KMS-11 (cell line): ENCODE data around the gene ENDOU.

Experiments
- H2AFZ ChIP-seq: fragments of 200-600 bp; sonication (generic); 2 replicates; pipeline ENCODE4 v1.6.1; 2016; ENCODE audit warnings: antibody characterized with exemption, mixed run types, low read depth
- H3K27ac ChIP-seq: fragments of 200-600 bp; sonication (generic); 2 replicates; pipeline ENCODE4 v1.6.1; 2016; ENCODE audit warnings: mild to moderate bottlenecking, mixed run types
- H3K27me3 ChIP-seq: fragments of 200-600 bp; sonication (generic); 2 replicates; pipeline ENCODE4 v1.6.1; 2017; ENCODE audit warnings: mild to moderate bottlenecking, low read depth, mixed run types, moderate library complexity; ENCODE audit not compliant: insufficient read depth
- H3K36me3 ChIP-seq: fragments of 200-600 bp; sonication (generic); 2 replicates; pipeline ENCODE4 v1.6.1; 2017; ENCODE audit warnings: mild to moderate bottlenecking, mixed run types; ENCODE audit not compliant: insufficient read depth
- H3K4me1 ChIP-seq: fragments of 200-600 bp; sonication (generic); 2 replicates; pipeline ENCODE4 v1.6.1; 2016; ENCODE audit warnings: mild to moderate bottlenecking, low read depth, mixed run types; ENCODE audit not compliant: poor library complexity, severe bottlenecking
- H3K4me2 ChIP-seq: fragments of 200-600 bp; sonication (generic); 2 replicates; pipeline ENCODE4 v1.7.0; 2016; ENCODE audit warnings: mild to moderate bottlenecking, mixed run types
- H3K4me3 ChIP-seq: fragments of 200-600 bp; sonication (generic); IDR thresholded peaks from 2 replicates; pipeline ENCODE4 v1.6.1; 2017; ENCODE audit warnings: low read depth, low read length, mixed read lengths; ENCODE audit not compliant: insufficient read depth
- H3K79me2 ChIP-seq: fragments of 200-600 bp; sonication (generic); 2 replicates; pipeline ENCODE4 v1.6.1; 2016; ENCODE audit warnings: low read depth, mixed run types; ENCODE audit not compliant: insufficient read depth
- H3K9ac ChIP-seq: fragments of 200-600 bp; sonication (generic); 2 replicates; pipeline ENCODE4 v1.6.1; 2016; ENCODE audit warnings: mild to moderate bottlenecking, mixed run types
- H4K20me1 ChIP-seq: fragments of 200-600 bp; sonication (generic); 2 replicates; pipeline ENCODE4 v1.6.1; 2016; ENCODE audit warnings: mild to moderate bottlenecking, mixed run types; ENCODE audit not compliant: insufficient read depth
- TF ChIP-seq, protein P1 (sequence below): fragments of 200-600 bp; sonication (generic); conservative IDR thresholded peaks from 2 replicates; pipeline ENCODE4 v1.6.1; 2017; ENCODE audit warnings: low read depth, mild to moderate bottlenecking, antibody characterized with exemption, low read length, moderate library complexity, mixed read lengths

The ENDOU gene

DNA sequence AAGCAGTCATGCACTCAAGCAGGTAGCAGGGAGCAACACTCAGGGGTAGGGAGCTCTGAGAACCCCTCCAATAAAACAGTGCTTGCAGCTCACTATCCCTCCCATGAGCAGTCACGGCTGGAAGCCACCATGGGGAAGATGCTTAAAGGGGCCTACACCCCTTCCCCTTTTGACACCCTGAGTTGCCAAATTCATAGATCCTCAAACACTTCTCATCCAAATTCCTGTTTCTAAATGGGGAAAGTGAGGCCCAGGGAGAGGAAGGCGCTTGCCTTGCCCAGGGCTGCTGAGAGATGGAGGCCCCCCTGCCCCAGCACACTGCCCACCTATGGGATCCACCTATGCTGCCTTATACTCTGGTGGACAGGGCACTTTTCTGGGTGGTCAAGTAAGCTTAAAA is 7.2 kb upstream of the ENDOU start:
- no peak overlapping the region for H2AFZ ChIP-seq
- no peak overlapping the region for H3K27ac ChIP-seq
- H3K4me3 ChIP-seq: no peak overlapping the region
- H3K36me3 ChIP-seq: no peaks in the 10 kb centered on the region
- TF ChIP-seq, protein P1, sequence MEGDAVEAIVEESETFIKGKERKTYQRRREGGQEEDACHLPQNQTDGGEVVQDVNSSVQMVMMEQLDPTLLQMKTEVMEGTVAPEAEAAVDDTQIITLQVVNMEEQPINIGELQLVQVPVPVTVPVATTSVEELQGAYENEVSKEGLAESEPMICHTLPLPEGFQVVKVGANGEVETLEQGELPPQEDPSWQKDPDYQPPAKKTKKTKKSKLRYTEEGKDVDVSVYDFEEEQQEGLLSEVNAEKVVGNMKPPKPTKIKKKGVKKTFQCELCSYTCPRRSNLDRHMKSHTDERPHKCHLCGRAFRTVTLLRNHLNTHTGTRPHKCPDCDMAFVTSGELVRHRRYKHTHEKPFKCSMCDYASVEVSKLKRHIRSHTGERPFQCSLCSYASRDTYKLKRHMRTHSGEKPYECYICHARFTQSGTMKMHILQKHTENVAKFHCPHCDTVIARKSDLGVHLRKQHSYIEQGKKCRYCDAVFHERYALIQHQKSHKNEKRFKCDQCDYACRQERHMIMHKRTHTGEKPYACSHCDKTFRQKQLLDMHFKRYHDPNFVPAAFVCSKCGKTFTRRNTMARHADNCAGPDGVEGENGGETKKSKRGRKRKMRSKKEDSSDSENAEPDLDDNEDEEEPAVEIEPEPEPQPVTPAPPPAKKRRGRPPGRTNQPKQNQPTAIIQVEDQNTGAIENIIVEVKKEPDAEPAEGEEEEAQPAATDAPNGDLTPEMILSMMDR: no peak
- no peak overlapping the region for H3K9ac ChIP-seq
- H3K79me2 ChIP-seq: no peaks in the 10 kb centered on the region
- no peaks in the 10 kb centered on the region for H3K27me3 ChIP-seq
- no peak overlapping the region for H3K4me2 ChIP-seq
- no peaks in the 10 kb centered on the region for H4K20me1 ChIP-seq
- no peaks in the 10 kb centered on the region for H3K4me1 ChIP-seq

- TF ChIP-seq, protein P1: no peak
- H3K4me1 ChIP-seq: no peaks in the 10 kb centered on the region
- H4K20me1 ChIP-seq: no peaks in the 10 kb centered on the region
These were observed 6.4 kb upstream of the ENDOU start for GRCh38 chr12:47731723-47732122.

GRCh38 chr12:47730341-47730744 is 5.1 kb upstream of the ENDOU start:
- Histone ChIP-seq H2AFZ (no peak overlapping the region), H3K27ac (no peak overlapping the region), H3K4me3 (no peak overlapping the region)

More at GRCh38 chr12:47731723-47732122, 6.4 kb upstream of the ENDOU start:
- no peak overlapping the region for H2AFZ ChIP-seq
- H3K79me2 ChIP-seq: no peaks in the 10 kb centered on the region
- no peak overlapping the region for H3K4me2 ChIP-seq
- H3K27ac ChIP-seq: no peak overlapping the region
- no peak overlapping the region for H3K4me3 ChIP-seq
- no peaks in the 10 kb centered on the region for H3K36me3 ChIP-seq
- no peak overlapping the region for H3K9ac ChIP-seq
- H3K27me3 ChIP-seq: no peaks in the 10 kb centered on the region

DNA sequence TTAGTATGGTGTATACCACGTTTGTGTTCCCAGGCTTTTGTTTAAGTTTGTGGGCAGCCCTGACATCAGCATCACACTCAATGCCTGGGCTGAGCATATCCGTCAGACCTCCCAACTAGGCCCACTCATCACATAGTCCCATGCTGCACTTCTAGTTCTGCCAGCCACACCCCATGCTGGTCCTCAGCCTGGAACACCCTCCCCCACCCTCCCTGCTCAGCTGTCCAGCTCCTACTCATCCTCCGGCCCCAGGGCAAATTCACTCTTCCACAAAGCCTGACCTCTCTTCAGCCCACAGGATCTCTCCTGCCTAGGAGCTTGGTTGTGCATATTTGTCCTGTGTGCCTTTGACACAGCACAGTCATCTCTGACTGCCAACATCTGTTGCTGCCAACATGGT is 3.9 kb upstream of the ENDOU start:
- Histone ChIP-seq H3K36me3 (no peaks in the 10 kb centered on the region), H3K79me2 (no peaks in the 10 kb centered on the region), H4K20me1 (no peaks in the 10 kb centered on the region), H3K27ac (no peak overlapping the region), H3K4me2 (no peak overlapping the region), H2AFZ (no peak overlapping the region), H3K4me3 (no peak overlapping the region), H3K4me1 (no peaks in the 10 kb centered on the region), H3K9ac (no peak overlapping the region), H3K27me3 (no peaks in the 10 kb centered on the region)
- TF ChIP-seq, protein P1: no peak

More at GRCh38 chr12:47730341-47730744, 5.1 kb upstream of the ENDOU start:
- Histone ChIP-seq H3K4me2 (no peak overlapping the region), H3K9ac (no peak overlapping the region), H3K27me3 (no peaks in the 10 kb centered on the region), H3K79me2 (no peaks in the 10 kb centered on the region), H4K20me1 (no peaks in the 10 kb centered on the region), H3K4me1 (no peaks in the 10 kb centered on the region), H3K36me3 (no peaks in the 10 kb centered on the region)
- TF ChIP-seq, protein P1: no peak
